SU-DHL-6 (cell line): Measurements from ENCODE around the gene PARVA.

Experiments used
- EZH2phosphoT487 ChIP-seq: fragments of 200-600 bp; sonication (generic), shearing (Covaris generic); conservative IDR thresholded peaks from 2 replicates; pipeline ENCODE4 v1.6.1; 2018; ENCODE audit warnings: mild to moderate bottlenecking, antibody characterized with exemption, low read length, moderate library complexity, mixed read lengths
- TF ChIP-seq, protein P1 (sequence below): fragments of 200-600 bp; sonication (generic); IDR thresholded peaks from one replicate; pipeline ENCODE4 v1.5.1; 2017; ENCODE audit warnings: antibody characterized with exemption, mild to moderate bottlenecking, low read length, moderate library complexity; ENCODE audit not compliant: insufficient read depth, poor library complexity, severe bottlenecking

DNA sequence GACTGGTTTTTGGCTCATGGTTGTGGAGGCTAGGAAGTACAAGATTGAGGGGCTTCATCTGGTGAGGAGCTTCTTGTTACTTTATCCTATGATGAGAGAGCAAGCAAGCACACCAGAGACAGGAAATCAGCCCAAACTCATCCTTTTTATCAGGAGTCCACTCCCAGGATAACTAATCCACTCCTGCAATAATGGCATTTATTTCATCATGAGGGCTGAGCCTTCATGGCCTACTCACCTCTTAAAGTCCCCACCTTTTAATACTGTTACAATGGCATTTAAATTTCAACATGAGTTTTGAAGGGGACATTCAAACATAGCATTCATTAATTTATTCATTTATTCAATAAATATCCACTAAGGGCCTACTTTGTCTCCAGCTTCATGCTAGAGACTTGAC lies 60.9 kb downstream of the PARVA start:
- TF ChIP-seq, protein P1, sequence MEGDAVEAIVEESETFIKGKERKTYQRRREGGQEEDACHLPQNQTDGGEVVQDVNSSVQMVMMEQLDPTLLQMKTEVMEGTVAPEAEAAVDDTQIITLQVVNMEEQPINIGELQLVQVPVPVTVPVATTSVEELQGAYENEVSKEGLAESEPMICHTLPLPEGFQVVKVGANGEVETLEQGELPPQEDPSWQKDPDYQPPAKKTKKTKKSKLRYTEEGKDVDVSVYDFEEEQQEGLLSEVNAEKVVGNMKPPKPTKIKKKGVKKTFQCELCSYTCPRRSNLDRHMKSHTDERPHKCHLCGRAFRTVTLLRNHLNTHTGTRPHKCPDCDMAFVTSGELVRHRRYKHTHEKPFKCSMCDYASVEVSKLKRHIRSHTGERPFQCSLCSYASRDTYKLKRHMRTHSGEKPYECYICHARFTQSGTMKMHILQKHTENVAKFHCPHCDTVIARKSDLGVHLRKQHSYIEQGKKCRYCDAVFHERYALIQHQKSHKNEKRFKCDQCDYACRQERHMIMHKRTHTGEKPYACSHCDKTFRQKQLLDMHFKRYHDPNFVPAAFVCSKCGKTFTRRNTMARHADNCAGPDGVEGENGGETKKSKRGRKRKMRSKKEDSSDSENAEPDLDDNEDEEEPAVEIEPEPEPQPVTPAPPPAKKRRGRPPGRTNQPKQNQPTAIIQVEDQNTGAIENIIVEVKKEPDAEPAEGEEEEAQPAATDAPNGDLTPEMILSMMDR = no peak
- TF ChIP-seq EZH2phosphoT487 = no peak
